Measurements from ENCODE around the gene KRTAP8-1.

KRTAP8-1 gene

DNA sequence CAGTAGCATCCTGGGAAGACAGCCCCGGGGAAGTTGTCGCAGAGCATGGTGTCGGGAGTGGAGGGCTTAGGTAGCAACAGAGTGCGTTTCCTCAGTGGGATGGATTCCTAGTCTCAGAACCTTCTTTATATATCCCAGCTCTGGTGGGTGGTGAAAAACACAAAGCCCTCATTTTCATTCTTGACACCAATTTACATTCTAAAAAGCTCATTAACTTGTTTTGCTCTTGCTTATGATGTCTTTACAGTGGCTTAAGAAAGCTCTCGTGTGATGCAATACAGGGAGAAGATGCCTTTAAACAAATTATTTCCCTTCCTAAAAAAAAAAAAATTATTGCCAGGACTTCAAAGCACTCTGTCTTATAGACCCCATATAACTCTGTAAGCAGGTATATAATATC lies at the start of gene KRTAP8-1:
KRTAP8-1 (minus strand) TSS at position 101 of the 400 bp plus-strand sequence; CDS start at position 47, 54 bp downstream.
- Histone ChIP-seq H3K27me3 (ENCODE audit: low read depth, low read length) (no peaks in the 10 kb centered on the region), H3K9me3 (ENCODE audit: control insufficient read depth in 1 of 2, low read length in 2 of 2) (no peaks in the 10 kb centered on the region)

GRCh38 chr21:30847627-30848500 lies 34.8 kb upstream of the KRTAP8-1 start:
- H3K27me3 ChIP-seq (ENCODE audit: low read depth, low read length): no peaks in the 10 kb centered on the region
- H3K4me1 ChIP-seq (ENCODE audit: control insufficient read depth in 1 of 2, insufficient read depth in 2 of 2, low read length in 2 of 2): no peaks in the 10 kb centered on the region
- no peak overlapping the region for H3K27ac ChIP-seq (ENCODE audit: low read length)
- H3K9me3 ChIP-seq (ENCODE audit: control insufficient read depth in 1 of 2, low read length in 2 of 2): no peaks in the 10 kb centered on the region
- no peaks in the 10 kb centered on the region for H3K36me3 ChIP-seq (ENCODE audit: control insufficient read depth in 1 of 2, insufficient read depth in 2 of 2, low read length in 2 of 2)
- no peak overlapping the region for H3K4me3 ChIP-seq (ENCODE audit: low read depth in 1 of 2, low read length in 2 of 2)

More for the DNA sequence above, at the start of gene KRTAP8-1:
- no peaks in the 10 kb centered on the region for H3K36me3 ChIP-seq (ENCODE audit: control insufficient read depth in 1 of 2, insufficient read depth in 2 of 2, low read length in 2 of 2)
- no peaks in the 10 kb centered on the region for H3K4me1 ChIP-seq (ENCODE audit: control insufficient read depth in 1 of 2, insufficient read depth in 2 of 2, low read length in 2 of 2)
- H3K4me3 ChIP-seq (ENCODE audit: low read depth in 1 of 2, low read length in 2 of 2): no peak within 1 kb of the TSS
- no peak within 1 kb of the TSS for H3K27ac ChIP-seq (ENCODE audit: low read length)

DNA sequence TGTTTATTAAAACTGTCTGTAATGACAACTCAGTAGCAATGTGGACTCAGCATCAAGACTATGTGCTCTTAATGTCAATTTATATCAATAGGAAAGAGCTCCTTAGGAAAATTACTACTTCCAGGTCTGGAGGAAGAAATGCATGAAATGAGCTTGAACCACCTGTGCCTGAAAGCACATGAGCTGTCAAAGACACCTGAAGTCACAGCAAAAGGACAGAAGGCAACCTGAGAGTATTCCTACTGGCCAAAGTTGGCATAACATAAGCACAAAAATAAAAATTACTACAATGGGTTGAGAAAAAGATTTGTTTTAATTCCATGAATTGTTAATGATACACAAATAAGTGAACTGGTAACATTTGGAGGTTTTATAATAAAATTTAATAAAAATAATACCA lies 29.9 kb upstream of the KRTAP8-1 start:
- no peaks in the 10 kb centered on the region for H3K27me3 ChIP-seq (ENCODE audit: low read depth, low read length)
- H3K4me3 ChIP-seq (ENCODE audit: low read depth in 1 of 2, low read length in 2 of 2): no peak overlapping the region
- H3K36me3 ChIP-seq (ENCODE audit: control insufficient read depth in 1 of 2, insufficient read depth in 2 of 2, low read length in 2 of 2): no peaks in the 10 kb centered on the region
- H3K27ac ChIP-seq (ENCODE audit: low read length): no peak overlapping the region
- no peaks in the 10 kb centered on the region for H3K4me1 ChIP-seq (ENCODE audit: control insufficient read depth in 1 of 2, insufficient read depth in 2 of 2, low read length in 2 of 2)
- H3K9me3 ChIP-seq (ENCODE audit: control insufficient read depth in 1 of 2, low read length in 2 of 2): no peaks in the 10 kb centered on the region

DNA sequence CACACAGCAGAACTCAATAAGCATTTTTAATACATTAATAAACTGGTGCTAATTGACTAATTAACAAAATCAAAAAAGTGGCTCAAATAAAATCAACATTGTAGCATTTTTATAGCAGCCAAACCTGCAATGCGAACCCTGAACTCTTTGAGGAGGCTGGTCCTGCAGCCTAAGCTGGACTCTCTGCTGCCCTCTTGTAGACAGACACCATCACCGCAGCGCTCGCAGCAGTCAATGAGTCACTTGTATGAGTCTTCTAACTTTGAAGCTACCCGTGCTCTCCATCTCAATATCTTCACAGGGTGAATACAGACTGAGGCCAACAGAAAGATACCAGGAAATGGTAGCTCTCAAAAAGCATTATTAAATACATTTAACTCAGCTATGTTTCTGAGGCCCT lies 26.2 kb upstream of the KRTAP8-1 start:
- H3K9me3 ChIP-seq (ENCODE audit: control insufficient read depth in 1 of 2, low read length in 2 of 2): no peaks in the 10 kb centered on the region
- H3K4me1 ChIP-seq (ENCODE audit: control insufficient read depth in 1 of 2, insufficient read depth in 2 of 2, low read length in 2 of 2): no peaks in the 10 kb centered on the region
- no peak overlapping the region for H3K4me3 ChIP-seq (ENCODE audit: low read depth in 1 of 2, low read length in 2 of 2)
- no peaks in the 10 kb centered on the region for H3K27me3 ChIP-seq (ENCODE audit: low read depth, low read length)
- no peak overlapping the region for H3K27ac ChIP-seq (ENCODE audit: low read length)
- H3K36me3 ChIP-seq (ENCODE audit: control insufficient read depth in 1 of 2, insufficient read depth in 2 of 2, low read length in 2 of 2): no peaks in the 10 kb centered on the region

DNA sequence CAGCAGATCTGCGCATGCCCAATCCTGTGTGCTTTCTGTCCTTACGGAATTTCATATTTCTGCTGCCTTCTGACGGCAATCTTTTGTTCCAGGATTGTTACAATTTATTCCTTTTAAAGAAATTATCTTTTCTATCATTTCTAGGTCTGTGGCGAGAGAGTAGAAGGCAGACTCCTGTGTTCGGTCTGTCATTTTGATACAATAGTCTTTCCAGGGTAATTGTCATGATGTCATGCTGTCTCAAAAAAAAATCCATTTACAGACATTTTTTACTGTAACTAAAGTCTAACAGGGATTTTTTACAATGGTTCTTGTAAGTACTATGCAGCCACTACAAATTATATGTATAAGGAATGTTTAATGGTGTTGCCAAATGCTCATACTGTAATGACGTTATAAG lies 25.5 kb upstream of the KRTAP8-1 start:
- no peak overlapping the region for H3K4me3 ChIP-seq (ENCODE audit: low read depth in 1 of 2, low read length in 2 of 2)
- no peak overlapping the region for H3K27ac ChIP-seq (ENCODE audit: low read length)
- H3K4me1 ChIP-seq (ENCODE audit: control insufficient read depth in 1 of 2, insufficient read depth in 2 of 2, low read length in 2 of 2): no peaks in the 10 kb centered on the region
- H3K27me3 ChIP-seq (ENCODE audit: low read depth, low read length): no peaks in the 10 kb centered on the region
- no peaks in the 10 kb centered on the region for H3K9me3 ChIP-seq (ENCODE audit: control insufficient read depth in 1 of 2, low read length in 2 of 2)
- no peaks in the 10 kb centered on the region for H3K36me3 ChIP-seq (ENCODE audit: control insufficient read depth in 1 of 2, insufficient read depth in 2 of 2, low read length in 2 of 2)

- no peaks in the 10 kb centered on the region for H3K27me3 ChIP-seq (ENCODE audit: low read depth, low read length)
- H3K36me3 ChIP-seq (ENCODE audit: control insufficient read depth in 1 of 2, insufficient read depth in 2 of 2, low read length in 2 of 2): no peaks in the 10 kb centered on the region
- H3K4me1 ChIP-seq (ENCODE audit: control insufficient read depth in 1 of 2, insufficient read depth in 2 of 2, low read length in 2 of 2): no peaks in the 10 kb centered on the region
- H3K4me3 ChIP-seq (ENCODE audit: low read depth in 1 of 2, low read length in 2 of 2): no peak overlapping the region
- no peak overlapping the region for H3K27ac ChIP-seq (ENCODE audit: low read length)
- no peaks in the 10 kb centered on the region for H3K9me3 ChIP-seq (ENCODE audit: control insufficient read depth in 1 of 2, low read length in 2 of 2)
Observed at GRCh38 chr21:30831194-30831765, 18.2 kb upstream of the KRTAP8-1 start.

- no peaks in the 10 kb centered on the region for H3K9me3 ChIP-seq (ENCODE audit: control insufficient read depth in 1 of 2, low read length in 2 of 2)
- no peaks in the 10 kb centered on the region for H3K27me3 ChIP-seq (ENCODE audit: low read depth, low read length)
- H3K27ac ChIP-seq (ENCODE audit: low read length): no peak within 1 kb of the TSS
- no peaks in the 10 kb centered on the region for H3K4me1 ChIP-seq (ENCODE audit: control insufficient read depth in 1 of 2, insufficient read depth in 2 of 2, low read length in 2 of 2)
- H3K36me3 ChIP-seq (ENCODE audit: control insufficient read depth in 1 of 2, insufficient read depth in 2 of 2, low read length in 2 of 2): no peaks in the 10 kb centered on the region
- H3K4me3 ChIP-seq (ENCODE audit: low read depth in 1 of 2, low read length in 2 of 2): no peak within 1 kb of the TSS
Observed at GRCh38 chr21:30829659-30830058, 16.6 kb upstream of the KRTAP8-1 start, which contains the start of gene KRTAP7-1. TSS of gene KRTAP7-1 (minus strand) at chr21:30829759. CDS start at chr21:30829698, 61 bp downstream.

- no peaks in the 10 kb centered on the region for H3K9me3 ChIP-seq (ENCODE audit: control insufficient read depth in 1 of 2, low read length in 2 of 2)
- H3K4me1 ChIP-seq (ENCODE audit: control insufficient read depth in 1 of 2, insufficient read depth in 2 of 2, low read length in 2 of 2): no peaks in the 10 kb centered on the region
- no peaks in the 10 kb centered on the region for H3K27me3 ChIP-seq (ENCODE audit: low read depth, low read length)
- H3K27ac ChIP-seq (ENCODE audit: low read length): no peak overlapping the region
- no peak overlapping the region for H3K4me3 ChIP-seq (ENCODE audit: low read depth in 1 of 2, low read length in 2 of 2)
- no peaks in the 10 kb centered on the region for H3K36me3 ChIP-seq (ENCODE audit: control insufficient read depth in 1 of 2, insufficient read depth in 2 of 2, low read length in 2 of 2)
Observed at GRCh38 chr21:30818837-30819610, 6.0 kb upstream of the KRTAP8-1 start.

DNA sequence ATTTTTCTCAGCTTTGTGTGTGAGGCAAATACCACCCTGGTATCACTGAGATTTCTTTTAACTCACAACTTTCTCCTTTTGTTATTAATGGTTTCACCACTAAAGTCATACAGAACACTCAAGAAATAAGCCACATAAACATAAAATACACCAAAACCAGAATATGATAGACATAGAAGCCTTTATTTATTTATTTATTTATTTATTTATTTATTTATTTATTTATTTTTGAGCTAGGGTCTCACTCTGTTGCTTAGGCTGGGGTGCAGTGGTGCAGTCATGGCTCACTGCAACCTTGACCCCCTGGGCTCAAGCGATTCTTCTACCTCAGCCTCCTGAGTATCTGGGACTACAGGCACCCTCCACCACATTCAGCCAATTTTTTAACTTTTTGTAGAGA lies 12.5 kb downstream of the KRTAP8-1 start:
- Histone ChIP-seq H3K4me3 (ENCODE audit: low read depth in 1 of 2, low read length in 2 of 2) (no peak overlapping the region), H3K36me3 (ENCODE audit: control insufficient read depth in 1 of 2, insufficient read depth in 2 of 2, low read length in 2 of 2) (no peaks in the 10 kb centered on the region), H3K27ac (ENCODE audit: low read length) (no peak overlapping the region), H3K4me1 (ENCODE audit: control insufficient read depth in 1 of 2, insufficient read depth in 2 of 2, low read length in 2 of 2) (no peaks in the 10 kb centered on the region), H3K27me3 (ENCODE audit: low read depth, low read length) (no peaks in the 10 kb centered on the region), H3K9me3 (ENCODE audit: control insufficient read depth in 1 of 2, low read length in 2 of 2) (no peaks in the 10 kb centered on the region)

- no peaks in the 10 kb centered on the region for H3K36me3 ChIP-seq (ENCODE audit: control insufficient read depth in 1 of 2, insufficient read depth in 2 of 2, low read length in 2 of 2)
- H3K9me3 ChIP-seq (ENCODE audit: control insufficient read depth in 1 of 2, low read length in 2 of 2): no peaks in the 10 kb centered on the region
- no peak overlapping the region for H3K4me3 ChIP-seq (ENCODE audit: low read depth in 1 of 2, low read length in 2 of 2)
- H3K27me3 ChIP-seq (ENCODE audit: low read depth, low read length): no peaks in the 10 kb centered on the region
- H3K4me1 ChIP-seq (ENCODE audit: control insufficient read depth in 1 of 2, insufficient read depth in 2 of 2, low read length in 2 of 2): no peaks in the 10 kb centered on the region
- no peak overlapping the region for H3K27ac ChIP-seq (ENCODE audit: low read length)
Observed at GRCh38 chr21:30793581-30794314, 19.3 kb downstream of the KRTAP8-1 start.

- Histone ChIP-seq H3K9me3 (ENCODE audit: control insufficient read depth in 1 of 2, low read length in 2 of 2) (peaks cover 0 to 4% of the 10 kb centered on the region in 2 donors), H3K36me3 (ENCODE audit: control insufficient read depth in 1 of 2, insufficient read depth in 2 of 2, low read length in 2 of 2) (no peaks in the 10 kb centered on the region), H3K27ac (ENCODE audit: low read length) (no peak overlapping the region), H3K4me3 (ENCODE audit: low read depth in 1 of 2, low read length in 2 of 2) (no peak overlapping the region), H3K4me1 (ENCODE audit: control insufficient read depth in 1 of 2, insufficient read depth in 2 of 2, low read length in 2 of 2) (no peaks in the 10 kb centered on the region), H3K27me3 (ENCODE audit: low read depth, low read length) (no peaks in the 10 kb centered on the region)
Observed at GRCh38 chr21:30779249-30779648, 33.8 kb downstream of the KRTAP8-1 start.

Data from muscle layer of duodenum (tissue), 2 donors.